HepG2 (cell line): ENCODE data around the gene MEAK7. TPM values are rescaled to one million over a fixed set of nuclear protein-coding genes. Genes with fewer than 3 reads are reported as not detected.

ENCODE experiments used
- ATAC-seq: fragments of 200-7000 bp; cut with Tn5 transposase; 3 replicates; pipeline ENCODE4 v1.9.1; 2020; ENCODE audit warnings: mild to moderate bottlenecking, moderate library complexity
- BruUV-seq: library from RNA; stranded (reverse); fragments of 400-500 nt; replicated peaks from 2 replicates; lab custom pipeline; 2021; lab: Mats Ljungman, UMichigan
- CTCF ChIA-PET: fragments of 300-600 bp; formaldehyde crosslinking; extraction: SDS; loops from one replicate; lab custom pipeline; 2021; ENCODE audit warnings: low total read pairs, inconsistent platforms, low intra/inter-chr PET ratio; lab: Yijun Ruan, JAX
- POLR2A ChIA-PET: fragments of 350-600 bp; sonication (Branson Sonifier 250); formaldehyde crosslinking; loops from one replicate; lab custom pipeline; 2020; ENCODE audit warnings: antibody characterized with exemption, inconsistent platforms; lab: Yijun Ruan, JAX
- DNase-seq: peaks from one replicate; pipeline ENCODE4 v3.0.0-alpha.2; 2015; ENCODE audit warnings: low spot score
- FAIRE-seq: peaks from 3 replicates; lab custom pipeline; 2011; peaks lifted over from hg19 to GRCh38; lab: Jason Lieb, UNC
- H2AFZ ChIP-seq: one replicate; pipeline ENCODE4 v1.6.1; 2011; ENCODE audit warnings: low read length, inconsistent platforms
- H3K27ac ChIP-seq: fragments of 300-600 bp; 3 replicates; pipeline ENCODE4 v1.8.0; 2011; ENCODE audit warnings: mixed run types, mild to moderate bottlenecking, mixed read lengths, low read length, inconsistent platforms; ENCODE audit not compliant: insufficient read depth; ENCODE audit errors: extremely low read length
- H3K27me3 ChIP-seq, 2 experiments: fragments of 200-600 bp in 1 of 2; 2 replicates in 1 of 2; 3 replicates in 1 of 2; pipeline versions ENCODE4 v1.6.0 to v1.8.0; 2011; ENCODE audit warnings: low read length in 2 of 2, mild to moderate bottlenecking in 2 of 2, moderate library complexity in 2 of 2, inconsistent platforms in 1 of 2; ENCODE audit not compliant: insufficient read depth in 2 of 2, control insufficient read depth in 1 of 2
- H3K36me3 ChIP-seq, 2 experiments: fragments of 200-600 bp in 1 of 2; replicated peaks in 1 of 2; 2 replicates in 1 of 2; 3 replicates in 1 of 2; pipeline versions ENCODE4 v1.5.1 to v1.8.0; 2011; ENCODE audit warnings: low read length in 2 of 2, inconsistent platforms in 1 of 2; ENCODE audit not compliant: insufficient read depth in 2 of 2, control insufficient read depth in 1 of 2
- H3K4me1 ChIP-seq: 2 replicates; pipeline ENCODE4 v1.5.1; 2012; ENCODE audit warnings: low read length, inconsistent platforms; ENCODE audit not compliant: insufficient read depth
- H3K4me2 ChIP-seq: 2 replicates; pipeline ENCODE4 v1.6.0; 2011; ENCODE audit warnings: low read depth, low read length, inconsistent platforms
- H3K4me3 ChIP-seq, 3 experiments: fragments of 200-600 bp in 1 of 3; sonication (generic), shearing (Covaris generic) in 1 of 3; replicated peaks in 1 of 3; 2 replicates each; pipeline ENCODE4 v1.5.1; 2011 to 2016; ENCODE audit warnings: low read length in 3 of 3, inconsistent platforms in 2 of 3, low read depth in 2 of 3, mild to moderate bottlenecking in 2 of 3, control low read depth in 1 of 3, mixed read lengths in 1 of 3; ENCODE audit not compliant: insufficient read depth in 1 of 3
- H3K79me2 ChIP-seq: one replicate; pipeline ENCODE4 v1.6.1; 2011; ENCODE audit warnings: low read length, inconsistent platforms; ENCODE audit not compliant: insufficient read depth
- H3K9ac ChIP-seq: 2 replicates; pipeline ENCODE4 v1.6.0; 2011; ENCODE audit warnings: mild to moderate bottlenecking, low read depth, low read length, inconsistent platforms; ENCODE audit not compliant: insufficient read depth
- H3K9me3 ChIP-seq: 2 replicates; pipeline ENCODE4 v1.5.1; 2012; ENCODE audit warnings: mild to moderate bottlenecking, low read length
- H4K20me1 ChIP-seq: 2 replicates; pipeline ENCODE4 v1.6.0; 2011; ENCODE audit warnings: inconsistent platforms, mild to moderate bottlenecking, low read length, moderate library complexity; ENCODE audit not compliant: insufficient read depth
- HNF4A ChIP-seq: sonication (generic); formaldehyde crosslinking; IDR thresholded peaks from 2 replicates; pipeline ENCODE4 v1.4.0; 2020; ENCODE audit warnings: missing genetic modification reagents
- JUNB ChIP-seq: sonication (generic); formaldehyde crosslinking; IDR thresholded peaks from 2 replicates; pipeline ENCODE4 v1.8.0; 2022; ENCODE audit warnings: missing genetic modification reagents, mild to moderate bottlenecking, borderline replicate concordance
- SNAPC4 ChIP-seq: sonication (generic); formaldehyde crosslinking; IDR thresholded peaks from 2 replicates; pipeline ENCODE4 v1.4.0; 2020; ENCODE audit warnings: mild to moderate bottlenecking, missing genetic modification reagents
- TBX2 ChIP-seq: sonication (generic); formaldehyde crosslinking; IDR thresholded peaks from 2 replicates; pipeline ENCODE4 v1.5.0; 2020; ENCODE audit warnings: missing genetic modification reagents, mild to moderate bottlenecking, borderline replicate concordance
- TFDP1 ChIP-seq: IDR thresholded peaks from 2 replicates; pipeline ENCODE4 v1.6.1; 2016; ENCODE audit warnings: missing compliant biosample characterization, missing genetic modification reagents, borderline replicate concordance
- TOPORS ChIP-seq: sonication (generic); formaldehyde crosslinking; IDR thresholded peaks from 2 replicates; pipeline ENCODE4 v1.8.0; 2023; ENCODE audit warnings: mild to moderate bottlenecking, missing genetic modification reagents
- ZBTB38 ChIP-seq: sonication (generic); formaldehyde crosslinking; IDR thresholded peaks from 2 replicates; pipeline ENCODE4 v1.5.1; 2020; ENCODE audit warnings: mild to moderate bottlenecking, missing genetic modification reagents
- ZNF446 ChIP-seq: sonication (generic); formaldehyde crosslinking; IDR thresholded peaks from 2 replicates; pipeline ENCODE4 v1.5.0; 2020; ENCODE audit warnings: mild to moderate bottlenecking, missing genetic modification reagents
- WGBS: methylation state at CpG from one replicate; pipeline ENCODE4 v1.1.6; 2017; ENCODE audit warnings: low lambda C conversion rate; 5-methylcytosine and 5-hydroxymethylcytosine counted together
- in situ Hi-C: cut with HindIII; loops from 2 replicates; pipeline ENCODE4 v1.10.0; 2017; ENCODE audit warnings: low pct_unique_long_range_greater_than_20kb; ENCODE audit not compliant: extremely low pct_ligation_motif_present
- intact Hi-C: fragments of 100-400 bp; cut with micrococcal nuclease; formaldehyde crosslinking; loops from one replicate; pipeline ENCODE4 v1.10.0; 2022; ENCODE audit not compliant: unreplicated experiment
- polyA plus RNA-seq, 8 experiments: library from polyadenylated mRNA; depleted of rRNA in 3 of 8; stranded (reverse) in 7 of 8; unstranded in 1 of 8; fragments of >200 nt; fragmentation: Illumina TruSeq in 4 of 8; extraction: Trizol in 4 of 8; gene quantifications; 2 replicates each; pipeline versions ENCODE4 v1.2.1 to v1.2.3, GENCODE V29; 2011 to 2016; ENCODE audit warnings: low read depth in 4 of 8, missing spikeins in 1 of 8, mixed read lengths in 1 of 8; ENCODE audit not compliant: insufficient read depth in 1 of 8
- total RNA-seq, 5 experiments: library from RNA; depleted of rRNA; stranded (reverse); fragments of >200 nt; fragmentation: Illumina TruSeq; extraction: Trizol; gene quantifications; 2 replicates each; pipeline ENCODE4 v1.2.3, GENCODE V29; 2016; ENCODE audit warnings: low read depth in 1 of 5
- TF ChIP-seq, protein P1 (sequence below), 2 experiments: sonication (generic) in 1 of 2; formaldehyde crosslinking in 1 of 2; IDR thresholded peaks; 2 replicates each; pipeline versions ENCODE4 v1.6.1 to v1.9.0; 2014 to 2022; ENCODE audit warnings: antibody characterized with exemption in 1 of 2, borderline replicate concordance in 1 of 2, inconsistent platforms in 1 of 2, low read depth in 1 of 2, missing genetic modification reagents in 1 of 2
- TF ChIP-seq, protein P2 (sequence below): sonication (generic); formaldehyde crosslinking; conservative IDR thresholded peaks from 2 replicates; pipeline ENCODE4 v1.4.0; 2020; ENCODE audit warnings: missing genetic modification reagents

MEAK7 gene
- total and polyA plus RNA-seq, 2 of the 13 experiments (the other 11 are each of a cell fraction or from before 2014, with no cell fraction given), result 11.8 to 14.7 TPM

DNA sequence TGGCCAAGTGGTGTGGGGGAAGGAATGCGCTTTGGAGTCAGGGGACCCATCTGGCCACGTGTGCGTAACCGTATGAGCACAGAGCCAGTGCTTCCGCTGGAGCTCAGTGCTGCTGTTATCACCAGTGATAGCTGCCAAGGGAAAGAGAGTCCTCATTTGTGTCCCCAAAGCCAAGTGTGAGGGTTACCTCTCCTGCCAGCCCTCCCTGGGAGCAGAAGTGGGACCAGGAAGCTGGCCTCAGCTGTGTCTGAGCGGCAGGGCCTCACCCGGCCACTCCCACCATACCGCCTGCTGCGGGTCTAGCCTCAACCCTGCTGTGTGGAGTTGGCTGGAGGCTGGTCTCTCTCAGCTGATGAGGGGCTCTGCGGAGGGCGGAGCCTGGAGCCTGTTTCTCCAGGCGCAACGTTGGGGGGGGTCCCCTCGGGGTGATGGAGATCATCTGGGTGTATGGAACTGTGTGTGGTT lies 44.5 kb downstream of the MEAK7 start (continued):
- TF ChIP-seq, protein P1, sequence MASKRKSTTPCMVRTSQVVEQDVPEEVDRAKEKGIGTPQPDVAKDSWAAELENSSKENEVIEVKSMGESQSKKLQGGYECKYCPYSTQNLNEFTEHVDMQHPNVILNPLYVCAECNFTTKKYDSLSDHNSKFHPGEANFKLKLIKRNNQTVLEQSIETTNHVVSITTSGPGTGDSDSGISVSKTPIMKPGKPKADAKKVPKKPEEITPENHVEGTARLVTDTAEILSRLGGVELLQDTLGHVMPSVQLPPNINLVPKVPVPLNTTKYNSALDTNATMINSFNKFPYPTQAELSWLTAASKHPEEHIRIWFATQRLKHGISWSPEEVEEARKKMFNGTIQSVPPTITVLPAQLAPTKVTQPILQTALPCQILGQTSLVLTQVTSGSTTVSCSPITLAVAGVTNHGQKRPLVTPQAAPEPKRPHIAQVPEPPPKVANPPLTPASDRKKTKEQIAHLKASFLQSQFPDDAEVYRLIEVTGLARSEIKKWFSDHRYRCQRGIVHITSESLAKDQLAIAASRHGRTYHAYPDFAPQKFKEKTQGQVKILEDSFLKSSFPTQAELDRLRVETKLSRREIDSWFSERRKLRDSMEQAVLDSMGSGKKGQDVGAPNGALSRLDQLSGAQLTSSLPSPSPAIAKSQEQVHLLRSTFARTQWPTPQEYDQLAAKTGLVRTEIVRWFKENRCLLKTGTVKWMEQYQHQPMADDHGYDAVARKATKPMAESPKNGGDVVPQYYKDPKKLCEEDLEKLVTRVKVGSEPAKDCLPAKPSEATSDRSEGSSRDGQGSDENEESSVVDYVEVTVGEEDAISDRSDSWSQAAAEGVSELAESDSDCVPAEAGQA (IDR thresholded peaks at IDR 0.05; ENCODE audit: low read depth), result no peak
- TF ChIP-seq, protein P1 (CRISPR knock-in tag; IDR thresholded peaks at IDR 0.05; ENCODE audit: borderline replicate concordance), result no peak
- TF ChIP-seq, protein P2, sequence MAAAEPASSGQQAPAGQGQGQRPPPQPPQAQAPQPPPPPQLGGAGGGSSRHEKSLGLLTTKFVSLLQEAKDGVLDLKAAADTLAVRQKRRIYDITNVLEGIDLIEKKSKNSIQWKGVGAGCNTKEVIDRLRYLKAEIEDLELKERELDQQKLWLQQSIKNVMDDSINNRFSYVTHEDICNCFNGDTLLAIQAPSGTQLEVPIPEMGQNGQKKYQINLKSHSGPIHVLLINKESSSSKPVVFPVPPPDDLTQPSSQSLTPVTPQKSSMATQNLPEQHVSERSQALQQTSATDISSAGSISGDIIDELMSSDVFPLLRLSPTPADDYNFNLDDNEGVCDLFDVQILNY (CRISPR knock-in tag), result no peak
- TF ChIP-seq HNF4A (no peak), JUNB (CRISPR knock-in tag) (no peak), ZNF446 (no peak)

GRCh38 chr16:84459533-84459894 lies 44.9 kb downstream of the MEAK7 start:
- intact Hi-C loops, result no loop called here
- Histone ChIP-seq H3K4me1 (no peaks in the 10 kb centered on the region), H4K20me1 (no peaks in the 10 kb centered on the region), H3K36me3 (no peaks in the 10 kb centered on the region; a peak in 1 of 5 replicates), H2AFZ (no peak overlapping the region), H3K4me3 (no peak overlapping the region), H3K9ac (no peak overlapping the region), H3K27ac (no peak overlapping the region), H3K79me2 (no peaks in the 10 kb centered on the region), H3K9me3 (no peaks in the 10 kb centered on the region), H3K4me2 (no peak overlapping the region), H3K27me3 (no peaks in the 10 kb centered on the region)
- no TSS peak for BruUV-seq
- ATAC-seq (no peak), FAIRE-seq (no peak), DNase-seq (no peak)
- POLR2A ChIA-PET, result no interaction called here
- CTCF ChIA-PET, result no interaction called here
- in situ Hi-C loops, result no loop called here
- 75% methylated on average over 2 of the region's 2 CpGs for WGBS
- no peak for TF ChIP-seq TBX2 (CRISPR knock-in tag)
- TF ChIP-seq TFDP1 (CRISPR knock-in tag), result no peak
- no peak for TF ChIP-seq SNAPC4
- no peak for TF ChIP-seq ZBTB38 (CRISPR knock-in tag)
- no peak for TF ChIP-seq TOPORS (CRISPR knock-in tag)
